ENCODE measurements around the gene ATG4D. TPM values are rescaled to one million over a fixed set of nuclear protein-coding genes. Genes with fewer than 3 reads are reported as not detected.
"Not testable (repeated sequence)": the region's sequence is repeated elsewhere in the genome, so short reads cannot be mapped to it uniquely, and the experiment has no call there.

ATG4D gene
- total and polyA plus RNA-seq, 5 donors: 45.1 to 54.0 (median 48.4) TPM

DNA sequence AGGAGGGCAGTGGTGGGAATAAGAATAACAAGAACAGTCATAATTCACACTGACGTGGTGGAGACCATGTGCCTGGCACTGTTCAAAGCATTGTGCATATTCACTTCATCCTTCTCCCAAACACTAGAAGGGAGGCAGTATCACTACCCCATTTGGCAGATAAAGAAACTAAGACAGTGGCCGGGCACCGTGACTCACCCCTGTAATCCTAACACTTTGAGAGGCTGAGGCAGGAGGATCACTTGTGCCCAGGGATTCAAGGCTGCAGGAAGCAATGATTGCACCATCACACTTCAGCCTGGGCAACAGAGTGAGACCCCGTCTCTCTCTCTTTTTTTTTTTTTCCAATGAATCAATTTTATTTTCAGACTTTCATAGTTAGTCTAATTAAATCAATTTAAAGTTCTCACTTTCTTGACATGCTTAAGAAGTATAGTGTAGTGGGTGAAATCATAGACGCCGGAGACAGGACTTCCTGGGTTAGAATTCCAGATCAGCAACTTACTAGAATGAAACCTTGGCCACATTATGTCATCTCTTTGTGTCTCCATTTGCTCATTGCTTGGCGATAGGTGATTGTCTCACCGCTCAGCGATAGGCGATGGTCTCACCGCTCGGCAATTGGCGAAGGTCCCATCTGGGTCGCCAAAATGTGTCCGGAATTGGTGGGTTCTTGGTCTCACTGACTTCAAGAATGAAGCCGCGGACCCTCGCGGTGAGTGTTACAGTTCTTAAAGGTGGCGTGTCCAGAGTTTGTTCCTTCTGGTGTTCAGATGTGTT, 5.3 kb upstream of the ATG4D start:
- 72% methylated on average over 20 of the region's 20 CpGs for whole genome bisulfite sequencing
- peak in 2 of 3 donors; percentile 2 for DNase-seq
- Histone ChIP-seq H3K27ac (ENCODE audit: low read length) (no peak overlapping the region), H3K4me1 (ENCODE audit: control insufficient read depth, insufficient read depth, low read length) (no peaks in the 10 kb centered on the region), H3K4me3 (ENCODE audit: low read length) (no peak overlapping the region), H3K9me3 (ENCODE audit: control insufficient read depth, low read length) (no peaks in the 10 kb centered on the region), H3K27me3 (ENCODE audit: control insufficient read depth, insufficient read depth) (no peaks in the 10 kb centered on the region)
- intact Hi-C loops (cut with DNase I): no loop called here
- ATAC-seq: no peak

DNA sequence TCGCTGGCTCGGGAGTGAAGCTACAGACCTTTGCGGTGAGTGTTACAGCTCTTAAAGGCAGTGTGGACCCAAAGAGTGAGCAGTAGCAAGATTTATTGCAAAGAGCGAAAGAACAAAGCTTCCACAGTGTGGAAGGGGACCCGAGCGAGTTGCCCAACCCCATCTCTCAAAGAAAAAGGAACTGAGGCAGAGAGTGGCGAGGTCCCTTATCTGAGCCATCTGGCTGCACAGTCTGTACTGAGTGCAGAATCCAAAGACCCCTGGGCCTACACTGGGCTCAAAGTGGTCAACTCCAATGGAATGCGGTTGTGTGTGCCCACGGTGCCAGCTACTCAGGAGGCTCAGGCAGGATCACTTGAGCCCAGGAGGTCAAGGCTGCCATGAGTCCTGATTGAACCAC, 4.7 kb upstream of the ATG4D start:
- intact Hi-C loops (cut with DNase I); H3K27ac ChIP-seq (ENCODE audit: low read length): not testable (repeated sequence)

GRCh38 chr19:10543059-10543419, 665 bp upstream of the ATG4D start:
- 63% methylated on average over 8 of the region's 8 CpGs for WGBS

More for the DNA sequence above, 4.7 kb upstream of the ATG4D start:
- DNase-seq: peak in 2 of 3 donors; percentile 1 to 10
- not testable (repeated sequence) for ATAC-seq; H3K4me3 ChIP-seq (ENCODE audit: low read length); H3K4me1 ChIP-seq (ENCODE audit: control insufficient read depth, insufficient read depth, low read length); H3K27me3 ChIP-seq (ENCODE audit: control insufficient read depth, insufficient read depth); H3K9me3 ChIP-seq (ENCODE audit: control insufficient read depth, low read length)
- WGBS: 73% methylated on average over 9 of the region's 9 CpGs

GRCh38 chr19:10544242-10544752, 593 bp downstream of the ATG4D start:
- H3K4me3 ChIP-seq (ENCODE audit: low read length): peak overlapping the region; percentile 94
- H3K27me3 ChIP-seq (ENCODE audit: control insufficient read depth, insufficient read depth): no peaks in the 10 kb centered on the region
- ATAC-seq (peak; percentile 15 to 44), DNase-seq (peak; percentile 43 to 69 (median 66))
- H3K27ac ChIP-seq (ENCODE audit: low read length): peak overlapping the region; percentile 60
- H3K9me3 ChIP-seq (ENCODE audit: control insufficient read depth, low read length): no peaks in the 10 kb centered on the region
- peaks cover 6% of the 10 kb centered on the region for H3K4me1 ChIP-seq (ENCODE audit: control insufficient read depth, insufficient read depth, low read length)
- 20% methylated on average over 22 of the region's 22 CpGs for WGBS
- intact Hi-C loops (cut with DNase I): no loop called here

More at GRCh38 chr19:10543059-10543419, 665 bp upstream of the ATG4D start:
- intact Hi-C loops (cut with DNase I): no loop called here
- no peak for ATAC-seq
- H3K9me3 ChIP-seq (ENCODE audit: control insufficient read depth, low read length): no peaks in the 10 kb centered on the region
- no peak overlapping the region for H3K27ac ChIP-seq (ENCODE audit: low read length)
- DNase-seq: no peak
- peak overlapping the region; percentile 94 for H3K4me3 ChIP-seq (ENCODE audit: low read length)
- peaks cover 6% of the 10 kb centered on the region for H3K4me1 ChIP-seq (ENCODE audit: control insufficient read depth, insufficient read depth, low read length)
- H3K27me3 ChIP-seq (ENCODE audit: control insufficient read depth, insufficient read depth): no peaks in the 10 kb centered on the region

DNA sequence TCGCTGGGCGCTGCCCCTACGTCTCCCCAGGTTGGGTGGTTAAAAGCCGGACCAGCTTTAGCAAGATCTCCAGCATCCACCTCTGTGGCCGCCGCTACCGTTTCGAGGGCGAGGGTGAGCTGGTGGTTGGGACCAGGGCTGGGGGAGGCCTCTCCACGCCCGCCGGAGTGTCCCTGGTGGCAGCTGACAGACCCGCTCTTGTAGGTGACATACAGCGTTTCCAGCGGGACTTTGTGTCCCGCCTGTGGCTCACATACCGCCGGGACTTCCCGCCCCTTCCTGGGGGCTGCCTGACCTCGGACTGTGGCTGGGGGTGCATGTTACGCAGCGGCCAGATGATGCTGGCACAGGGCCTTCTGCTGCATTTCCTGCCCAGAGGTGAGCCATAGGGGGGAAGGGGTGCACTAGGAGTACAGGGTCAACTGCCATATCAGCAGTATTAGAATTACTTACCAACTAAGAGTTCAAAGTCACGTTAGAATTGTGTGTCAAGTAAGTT, 1.1 kb downstream of the ATG4D start:
- Histone ChIP-seq H3K27ac (ENCODE audit: low read length) (peak overlapping the region; percentile 60), H3K4me1 (ENCODE audit: control insufficient read depth, insufficient read depth, low read length) (peaks cover 6% of the 10 kb centered on the region), H3K9me3 (ENCODE audit: control insufficient read depth, low read length) (no peaks in the 10 kb centered on the region), H3K4me3 (ENCODE audit: low read length) (peak overlapping the region; percentile 94), H3K27me3 (ENCODE audit: control insufficient read depth, insufficient read depth) (no peaks in the 10 kb centered on the region)
- 49% methylated on average over 23 of the region's 23 CpGs for WGBS
- ATAC-seq (peak in 1 of 2 donors; percentile 1), DNase-seq (peak in 2 of 3 donors; percentile 15 to 60)
- intact Hi-C loops (cut with DNase I): no loop called here

- intact Hi-C loops (cut with DNase I): no loop called here
- Histone ChIP-seq H3K27me3 (ENCODE audit: control insufficient read depth, insufficient read depth) (no peaks in the 10 kb centered on the region), H3K27ac (ENCODE audit: low read length) (no peak overlapping the region), H3K9me3 (ENCODE audit: control insufficient read depth, low read length) (no peaks in the 10 kb centered on the region), H3K4me3 (ENCODE audit: low read length) (no peak overlapping the region), H3K4me1 (ENCODE audit: control insufficient read depth, insufficient read depth, low read length) (peaks cover 6% of the 10 kb centered on the region)
- DNase-seq (peak in 1 of 3 donors; percentile 58), ATAC-seq (no peak)
- 92% methylated on average over 17 of the region's 17 CpGs for WGBS
Observed at GRCh38 chr19:10546817-10547216, 3.1 kb downstream of the ATG4D start.

GRCh38 chr19:10548746-10549276, 5.1 kb downstream of the ATG4D start:
- no peaks in the 10 kb centered on the region for H3K9me3 ChIP-seq (ENCODE audit: control insufficient read depth, low read length)
- DNase-seq (no peak), ATAC-seq (no peak)
- no peak overlapping the region for H3K27ac ChIP-seq (ENCODE audit: low read length)
- 96% methylated on average over 18 of the region's 18 CpGs for WGBS
- H3K4me1 ChIP-seq (ENCODE audit: control insufficient read depth, insufficient read depth, low read length): peaks cover 6% of the 10 kb centered on the region
- H3K27me3 ChIP-seq (ENCODE audit: control insufficient read depth, insufficient read depth): no peaks in the 10 kb centered on the region
- H3K4me3 ChIP-seq (ENCODE audit: low read length): no peak overlapping the region
- intact Hi-C loops (cut with DNase I): no loop called here

- 85% methylated on average over 7 of the region's 7 CpGs for WGBS
Observed at GRCh38 chr19:10549733-10550132, 6.0 kb downstream of the ATG4D start.

DNA sequence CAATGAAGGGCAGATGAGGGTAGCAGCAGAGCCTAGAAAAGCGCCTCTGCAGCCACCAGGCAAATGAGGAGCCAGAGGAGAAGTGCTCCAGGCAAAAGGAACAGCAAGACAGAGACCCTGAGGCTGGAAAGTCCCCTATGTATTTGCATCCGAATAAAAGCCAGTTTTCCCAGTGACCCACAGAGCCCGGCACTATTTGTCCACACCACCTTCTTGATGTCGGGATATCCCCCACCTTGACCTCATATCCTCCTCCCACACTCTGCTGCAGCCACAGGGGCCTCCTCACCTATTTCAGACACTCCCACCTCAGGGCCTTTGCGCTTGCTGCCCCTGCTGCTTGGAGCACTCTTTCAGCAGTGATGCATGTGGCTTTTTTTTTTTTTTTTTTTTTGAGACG, 6.6 kb downstream of the ATG4D start:
- Histone ChIP-seq H3K27ac (ENCODE audit: low read length) (no peak overlapping the region), H3K27me3 (ENCODE audit: control insufficient read depth, insufficient read depth) (no peaks in the 10 kb centered on the region), H3K4me1 (ENCODE audit: control insufficient read depth, insufficient read depth, low read length) (no peaks in the 10 kb centered on the region), H3K4me3 (ENCODE audit: low read length) (no peak overlapping the region), H3K9me3 (ENCODE audit: control insufficient read depth, low read length) (no peaks in the 10 kb centered on the region)
- no peak for ATAC-seq
- intact Hi-C loops (cut with DNase I): no loop called here
- WGBS: 94% methylated on average over 5 of the region's 6 CpGs
- peak in 1 of 3 donors; percentile 7 for DNase-seq

More at GRCh38 chr19:10549733-10550132, 6.0 kb downstream of the ATG4D start:
- ATAC-seq: no peak
- Histone ChIP-seq H3K27me3 (ENCODE audit: control insufficient read depth, insufficient read depth) (no peaks in the 10 kb centered on the region), H3K4me3 (ENCODE audit: low read length) (no peak overlapping the region), H3K27ac (ENCODE audit: low read length) (no peak overlapping the region), H3K9me3 (ENCODE audit: control insufficient read depth, low read length) (no peaks in the 10 kb centered on the region), H3K4me1 (ENCODE audit: control insufficient read depth, insufficient read depth, low read length) (peaks cover 2% of the 10 kb centered on the region)
- no peak for DNase-seq
- intact Hi-C loops (cut with DNase I): no loop called here

DNA sequence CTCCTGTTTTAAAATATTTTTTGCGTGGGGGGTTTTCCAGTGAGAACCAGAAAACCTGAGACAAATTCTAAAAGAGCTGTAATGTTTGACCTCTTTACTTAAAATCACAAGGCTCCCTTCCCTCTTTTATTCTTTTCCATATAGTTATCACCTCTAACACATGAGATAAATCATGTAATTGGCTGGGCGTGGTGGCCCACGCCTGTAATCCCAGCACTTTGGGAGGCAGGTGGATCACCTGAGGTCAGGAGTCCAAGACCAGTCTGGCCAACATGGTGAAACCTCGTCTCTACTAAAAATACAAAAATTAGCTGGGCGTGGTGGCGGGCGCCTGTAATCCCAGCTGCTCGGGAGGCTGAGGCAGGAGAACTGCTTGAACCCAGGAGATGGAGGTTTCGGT, 7.3 kb downstream of the ATG4D start:
- H3K4me1 ChIP-seq (ENCODE audit: control insufficient read depth, insufficient read depth, low read length); H3K27ac ChIP-seq (ENCODE audit: low read length); DNase-seq; ATAC-seq; H3K4me3 ChIP-seq (ENCODE audit: low read length); H3K9me3 ChIP-seq (ENCODE audit: control insufficient read depth, low read length); intact Hi-C loops (cut with DNase I); H3K27me3 ChIP-seq (ENCODE audit: control insufficient read depth, insufficient read depth): not testable (repeated sequence)
- 94% methylated on average over 9 of the region's 9 CpGs for WGBS

DNA sequence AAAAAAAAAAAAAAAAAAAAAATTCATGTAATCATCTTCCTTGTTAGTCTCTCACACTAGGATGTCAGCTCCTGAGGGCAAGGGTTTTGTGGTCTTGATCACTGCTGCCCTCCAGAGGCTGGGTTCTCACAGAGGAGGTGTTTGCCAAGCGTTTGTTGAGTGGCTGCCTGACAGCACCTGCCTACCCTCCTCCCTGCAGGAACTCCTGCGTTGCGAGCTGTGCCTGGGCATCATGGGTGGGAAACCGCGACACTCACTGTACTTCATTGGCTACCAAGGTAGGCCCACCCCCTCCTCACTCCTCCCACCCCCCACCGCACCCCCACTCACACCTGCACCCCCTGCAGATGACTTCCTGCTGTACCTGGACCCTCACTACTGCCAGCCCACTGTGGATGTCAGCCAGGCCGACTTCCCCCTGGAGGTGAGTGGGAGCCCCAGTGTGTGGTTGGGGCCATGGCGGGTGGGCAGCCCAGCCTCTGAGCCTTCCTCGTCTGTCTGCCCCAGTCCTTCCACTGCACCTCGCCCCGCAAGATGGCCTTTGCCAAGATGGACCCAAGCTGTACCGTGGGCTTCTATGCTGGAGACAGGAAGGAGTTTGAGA, 8.1 kb downstream of the ATG4D start:
- no peak overlapping the region for H3K27ac ChIP-seq (ENCODE audit: low read length)
- WGBS: 90% methylated on average over 12 of the region's 12 CpGs
- DNase-seq (no peak), ATAC-seq (peak in 1 of 2 donors; percentile 7)
- intact Hi-C loops (cut with DNase I): no loop called here
- no peaks in the 10 kb centered on the region for H3K9me3 ChIP-seq (ENCODE audit: control insufficient read depth, low read length)
- no peaks in the 10 kb centered on the region for H3K27me3 ChIP-seq (ENCODE audit: control insufficient read depth, insufficient read depth)
- H3K4me3 ChIP-seq (ENCODE audit: low read length): no peak overlapping the region
- no peaks in the 10 kb centered on the region for H3K4me1 ChIP-seq (ENCODE audit: control insufficient read depth, insufficient read depth, low read length)

Measured in right cardiac atrium (tissue), 5 donors.